GM21723 (cell line): ENCODE data around the gene HSPA4.
"Not testable (repeated sequence)": the region's sequence is repeated elsewhere in the genome, so short reads cannot be mapped to it uniquely, and the experiment has no call there.

Experiments
- ATAC-seq: cut with Tn5 transposase; IDR thresholded peaks from one replicate; pipeline ENCODE4 v1.9.1; 2021; ENCODE audit warnings: mild to moderate bottlenecking, moderate library complexity; ENCODE audit not compliant: unreplicated experiment

HSPA4 gene

GRCh38 chr5:133049726-133050048, 2.1 kb upstream of the HSPA4 start:
- ATAC-seq, result no peak

- ATAC-seq, result no peak
These were observed 1.3 kb upstream of the HSPA4 start for GRCh38 chr5:133050521-133050920.

GRCh38 chr5:133051061-133051541, 712 bp upstream of the HSPA4 start:
- ATAC-seq, result peak; percentile 1

GRCh38 chr5:133052317-133053175, 733 bp downstream of the HSPA4 start:
- peak; percentile 46 for ATAC-seq

GRCh38 chr5:133053448-133053847, 1.6 kb downstream of the HSPA4 start:
- ATAC-seq, result no peak

- ATAC-seq, result no peak
These were observed 3.1 kb downstream of the HSPA4 start for GRCh38 chr5:133054697-133055471.

GRCh38 chr5:133056891-133057290, 5.1 kb downstream of the HSPA4 start:
- no peak for ATAC-seq

- no peak for ATAC-seq
These were observed 7.8 kb downstream of the HSPA4 start for GRCh38 chr5:133059621-133060020.

- no peak for ATAC-seq
These were observed 10.5 kb downstream of the HSPA4 start for GRCh38 chr5:133062276-133062675.

GRCh38 chr5:133063965-133064364, 12.2 kb downstream of the HSPA4 start:
- no peak for ATAC-seq

- no peak for ATAC-seq
These were observed 13.7 kb downstream of the HSPA4 start for GRCh38 chr5:133065471-133065870.

GRCh38 chr5:133066045-133066444, 14.2 kb downstream of the HSPA4 start:
- no peak for ATAC-seq

GRCh38 chr5:133072021-133072420, 20.2 kb downstream of the HSPA4 start:
- no peak for ATAC-seq

- ATAC-seq, result no peak
These were observed 24.0 kb downstream of the HSPA4 start for GRCh38 chr5:133075572-133076536.

- no peak for ATAC-seq
These were observed 27.2 kb downstream of the HSPA4 start for GRCh38 chr5:133079048-133079447.

- ATAC-seq, result no peak
These were observed 29.2 kb downstream of the HSPA4 start for GRCh38 chr5:133081036-133081435.

- no peak for ATAC-seq
These were observed 29.9 kb downstream of the HSPA4 start for GRCh38 chr5:133081703-133082102.

GRCh38 chr5:133082128-133082527, 30.3 kb downstream of the HSPA4 start:
- no peak for ATAC-seq

- no peak for ATAC-seq
These were observed 32.1 kb downstream of the HSPA4 start for GRCh38 chr5:133083901-133084300.

- ATAC-seq, result not testable (repeated sequence)
These were observed 33.4 kb downstream of the HSPA4 start for GRCh38 chr5:133085171-133085570.

- no peak for ATAC-seq
These were observed 34.6 kb downstream of the HSPA4 start for GRCh38 chr5:133086366-133086875.
